ENCODE data around the gene PRR12. TPM values are rescaled to one million over a fixed set of nuclear protein-coding genes. Genes with fewer than 3 reads are reported as not detected.

PRR12 gene
- total and polyA plus RNA-seq, 2 donors (not counting 1 experiment from before 2014, with no cell fraction given), result 8.4 to 70.7 TPM

DNA sequence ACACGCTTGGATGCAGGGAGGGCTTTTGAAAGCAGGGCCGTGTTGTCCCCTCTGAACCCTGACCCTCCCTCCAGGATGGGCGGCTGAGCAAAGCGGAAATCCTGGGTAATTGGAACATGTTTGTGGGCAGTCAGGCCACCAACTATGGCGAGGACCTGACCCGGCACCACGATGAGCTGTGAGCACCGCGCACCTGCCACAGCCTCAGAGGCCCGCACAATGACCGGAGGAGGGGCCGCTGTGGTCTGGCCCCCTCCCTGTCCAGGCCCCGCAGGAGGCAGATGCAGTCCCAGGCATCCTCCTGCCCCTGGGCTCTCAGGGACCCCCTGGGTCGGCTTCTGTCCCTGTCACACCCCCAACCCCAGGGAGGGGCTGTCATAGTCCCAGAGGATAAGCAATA lies 48.0 kb upstream of the PRR12 start:
- H3K27me3 Mint-ChIP-seq, result no peaks in the 10 kb centered on the region
- no peaks in the 10 kb centered on the region for H3K27me3 ChIP-seq (replicated peaks in 1 of 4; ENCODE audit: control extremely low read depth in 1 of 4, control insufficient read depth in 3 of 4, insufficient read depth in 4 of 4, low read length in 3 of 4)
- no peak overlapping the region for H3K4me3 Mint-ChIP-seq
- intact Hi-C loops (cut with micrococcal nuclease), result no loop called here
- no peaks in the 10 kb centered on the region for H3K9me3 ChIP-seq (ENCODE audit: control extremely low read depth in 1 of 3, control insufficient read depth in 2 of 3, insufficient read depth in 1 of 3, low read length in 2 of 3)
- H3K4me1 ChIP-seq (ENCODE audit: control insufficient read depth in 2 of 2, insufficient read depth in 2 of 2, low read length in 2 of 2), result peaks cover 4 to 18% of the 10 kb centered on the region in 2 donors
- H3K27ac ChIP-seq (ENCODE audit: low read length in 2 of 2), result no peak overlapping the region
- H3K27ac Mint-ChIP-seq, result no peak overlapping the region
- H3K4me1 Mint-ChIP-seq, result peaks cover 19% of the 10 kb centered on the region
- no peak overlapping the region for H3K9ac ChIP-seq (ENCODE audit: low read length)
- WGBS (ENCODE audit: insufficient coverage), result 94% methylated on average over 11 of the region's 14 CpGs
- no peak overlapping the region for H2AFZ ChIP-seq (ENCODE audit: insufficient read depth, low read depth, low read length, poor library complexity, severe bottlenecking)
- no peaks in the 10 kb centered on the region for H3K9me3 Mint-ChIP-seq (ENCODE audit: insufficient read depth)
- H3K36me3 ChIP-seq (replicated peaks in 1 of 2; ENCODE audit: control extremely low read depth in 1 of 2, control insufficient read depth in 1 of 2, extremely low read depth in 1 of 2, insufficient read depth in 2 of 2, low read length in 1 of 2), result no peaks in the 10 kb centered on the region
- H3K4me3 ChIP-seq (ENCODE audit: control extremely low read depth in 1 of 5, extremely low read depth in 1 of 5, insufficient read depth in 1 of 5, low read depth in 2 of 5, low read length in 4 of 5), result no peak overlapping the region
- H3K4me2 ChIP-seq (replicated peaks; ENCODE audit: low read depth, low read length, poor library complexity, severe bottlenecking), result no peak overlapping the region
- DNase-seq (no peak), ATAC-seq (ENCODE audit: low read depth) (no peak)
- TF ChIP-seq, protein P1, sequence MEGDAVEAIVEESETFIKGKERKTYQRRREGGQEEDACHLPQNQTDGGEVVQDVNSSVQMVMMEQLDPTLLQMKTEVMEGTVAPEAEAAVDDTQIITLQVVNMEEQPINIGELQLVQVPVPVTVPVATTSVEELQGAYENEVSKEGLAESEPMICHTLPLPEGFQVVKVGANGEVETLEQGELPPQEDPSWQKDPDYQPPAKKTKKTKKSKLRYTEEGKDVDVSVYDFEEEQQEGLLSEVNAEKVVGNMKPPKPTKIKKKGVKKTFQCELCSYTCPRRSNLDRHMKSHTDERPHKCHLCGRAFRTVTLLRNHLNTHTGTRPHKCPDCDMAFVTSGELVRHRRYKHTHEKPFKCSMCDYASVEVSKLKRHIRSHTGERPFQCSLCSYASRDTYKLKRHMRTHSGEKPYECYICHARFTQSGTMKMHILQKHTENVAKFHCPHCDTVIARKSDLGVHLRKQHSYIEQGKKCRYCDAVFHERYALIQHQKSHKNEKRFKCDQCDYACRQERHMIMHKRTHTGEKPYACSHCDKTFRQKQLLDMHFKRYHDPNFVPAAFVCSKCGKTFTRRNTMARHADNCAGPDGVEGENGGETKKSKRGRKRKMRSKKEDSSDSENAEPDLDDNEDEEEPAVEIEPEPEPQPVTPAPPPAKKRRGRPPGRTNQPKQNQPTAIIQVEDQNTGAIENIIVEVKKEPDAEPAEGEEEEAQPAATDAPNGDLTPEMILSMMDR (IDR thresholded peaks at IDR 0.05), result no peak
- no peak for TF ChIP-seq EZH2 (IDR thresholded peaks at IDR 0.05; ENCODE audit: borderline replicate concordance, insufficient read depth, low read depth, low read length, poor library complexity, severe bottlenecking)
- no peaks in the 10 kb centered on the region for H4K20me1 ChIP-seq (ENCODE audit: control insufficient read depth, insufficient read depth, low read length, poor library complexity, severe bottlenecking)
- ChIA-PET POLR2A (interaction anchor here (0.5 kb wide), 1 partner anchor 44 kb away, joined by 4 read pairs; no protein-coding TSS in a partner anchor), CTCF (interaction anchor here (1.3 kb wide), 1 partner anchor 135 kb away, joined by 3 read pairs; no protein-coding TSS in a partner anchor)
- H3K79me2 ChIP-seq (ENCODE audit: control insufficient read depth, insufficient read depth, low read length), result no peaks in the 10 kb centered on the region

DNA sequence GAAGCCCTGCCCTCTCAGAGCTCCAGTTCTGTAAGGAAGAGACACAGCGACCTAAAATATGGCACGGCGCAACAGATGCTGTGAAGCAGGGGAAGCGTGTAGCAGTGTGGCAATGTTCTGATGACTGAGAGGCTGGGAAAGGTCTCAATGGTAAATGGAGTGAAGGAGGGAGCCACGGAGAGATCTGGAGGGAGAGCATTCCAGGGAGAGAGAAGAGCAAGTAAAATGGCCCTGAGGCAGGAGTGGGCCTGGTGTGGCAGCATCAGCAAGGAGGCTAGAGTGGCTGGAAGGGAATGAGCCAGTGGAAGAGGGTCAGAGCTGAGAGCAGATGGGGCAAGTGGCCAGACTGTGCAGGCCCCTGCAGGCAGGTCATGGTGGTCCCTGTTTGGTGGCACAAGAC lies 46.8 kb upstream of the PRR12 start:
- H3K27me3 ChIP-seq (replicated peaks in 1 of 4; ENCODE audit: control extremely low read depth in 1 of 4, control insufficient read depth in 3 of 4, insufficient read depth in 4 of 4, low read length in 3 of 4), result no peaks in the 10 kb centered on the region
- POLR2A ChIA-PET, result no interaction called here
- H3K4me3 Mint-ChIP-seq, result no peak overlapping the region
- CTCF ChIA-PET, result interaction anchor here (4.1 kb wide), 1 partner anchor 26 kb away, joined by 42 read pairs; no protein-coding TSS in a partner anchor
- no peaks in the 10 kb centered on the region for H4K20me1 ChIP-seq (ENCODE audit: control insufficient read depth, insufficient read depth, low read length, poor library complexity, severe bottlenecking)
- no peaks in the 10 kb centered on the region for H3K36me3 ChIP-seq (replicated peaks in 1 of 2; ENCODE audit: control extremely low read depth in 1 of 2, control insufficient read depth in 1 of 2, extremely low read depth in 1 of 2, insufficient read depth in 2 of 2, low read length in 1 of 2)
- H3K27me3 Mint-ChIP-seq, result no peaks in the 10 kb centered on the region
- peaks cover 4 to 8% of the 10 kb centered on the region in 2 donors for H3K4me1 ChIP-seq (ENCODE audit: control insufficient read depth in 2 of 2, insufficient read depth in 2 of 2, low read length in 2 of 2)
- ATAC-seq (ENCODE audit: low read depth), result no peak
- no peak overlapping the region for H3K9ac ChIP-seq (ENCODE audit: low read length)
- no peaks in the 10 kb centered on the region for H3K79me2 ChIP-seq (ENCODE audit: control insufficient read depth, insufficient read depth, low read length)
- no peak overlapping the region for H3K27ac ChIP-seq (ENCODE audit: low read length in 2 of 2)
- 77% methylated on average over 5 of the region's 5 CpGs for WGBS (ENCODE audit: insufficient coverage)
- H3K4me3 ChIP-seq (ENCODE audit: control extremely low read depth in 1 of 5, extremely low read depth in 1 of 5, insufficient read depth in 1 of 5, low read depth in 2 of 5, low read length in 4 of 5), result no peak overlapping the region
- no peaks in the 10 kb centered on the region for H3K9me3 ChIP-seq (ENCODE audit: control extremely low read depth in 1 of 3, control insufficient read depth in 2 of 3, insufficient read depth in 1 of 3, low read length in 2 of 3)
- no peak overlapping the region for H2AFZ ChIP-seq (ENCODE audit: insufficient read depth, low read depth, low read length, poor library complexity, severe bottlenecking)
- no peak overlapping the region for H3K4me2 ChIP-seq (replicated peaks; ENCODE audit: low read depth, low read length, poor library complexity, severe bottlenecking)
- TF ChIP-seq, protein P1 (IDR thresholded peaks at IDR 0.05), result no peak
- no peak for TF ChIP-seq EZH2 (IDR thresholded peaks at IDR 0.05; ENCODE audit: borderline replicate concordance, insufficient read depth, low read depth, low read length, poor library complexity, severe bottlenecking)
- no peak for DNase-seq
- peaks cover 13% of the 10 kb centered on the region for H3K4me1 Mint-ChIP-seq
- intact Hi-C loops (cut with micrococcal nuclease), result no loop called here
- H3K9me3 Mint-ChIP-seq (ENCODE audit: insufficient read depth), result no peaks in the 10 kb centered on the region
- H3K27ac Mint-ChIP-seq, result no peak overlapping the region
